Aortic smooth muscle cell (primary cell): ENCODE data around the gene CASTOR1. TPM values are rescaled to one million over a fixed set of nuclear protein-coding genes. Genes with fewer than 3 reads are reported as not detected.

ENCODE experiments used
- total RNA-seq: library from RNA; depleted of rRNA; stranded (reverse); fragments of >200 nt; gene quantifications from 2 replicates; pipeline ENCODE4 v1.2.3, GENCODE V29; 2014

Gene CASTOR1
- 3.6 and 5.9 TPM in 2 replicates for total RNA-seq

DNA sequence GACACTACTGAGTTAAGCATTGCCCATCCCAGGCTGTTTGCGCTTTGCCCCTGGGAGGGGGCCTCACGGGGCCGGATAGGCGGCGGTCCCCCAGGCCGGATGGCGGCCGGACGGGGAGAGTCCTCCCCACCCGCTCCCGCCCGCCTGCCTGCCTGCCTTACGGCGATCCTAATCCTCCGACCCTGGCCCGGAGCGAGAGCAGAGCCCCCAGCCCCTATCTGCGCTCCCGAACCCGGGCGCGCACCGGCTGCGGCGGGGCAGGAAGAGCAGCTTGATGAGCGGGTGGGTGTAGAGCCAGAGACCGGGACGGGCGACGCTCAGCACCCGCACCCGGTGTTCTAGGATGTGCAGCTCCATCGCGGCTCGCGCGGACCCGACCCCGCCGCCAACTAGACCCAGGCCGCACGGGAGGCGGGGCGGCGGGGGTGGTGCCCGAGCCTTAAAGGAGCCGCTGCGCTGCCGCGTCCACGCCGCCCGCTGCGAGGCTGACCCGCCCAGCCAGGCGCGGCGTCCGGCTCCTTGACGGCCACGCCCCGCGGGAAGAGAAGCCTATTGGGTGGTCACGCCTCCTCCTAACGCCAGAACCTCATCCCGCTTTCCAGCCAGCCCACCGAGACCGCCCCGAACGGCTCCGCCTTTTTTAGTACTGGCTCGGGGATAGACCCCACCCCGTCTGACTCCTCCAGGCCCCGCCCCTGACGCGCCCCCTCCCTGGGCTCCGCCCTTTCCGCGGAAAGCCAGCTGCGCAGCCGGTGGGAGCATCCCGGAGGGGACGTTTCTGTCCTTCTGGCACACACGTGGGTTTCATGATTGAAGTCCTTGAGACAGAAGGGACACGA lies at the start of gene CASTOR1:
TSS of gene CASTOR1 (minus strand) at position 365 of the 839 bp plus-strand sequence. CDS start at position 357, 8 bp downstream.

DNA sequence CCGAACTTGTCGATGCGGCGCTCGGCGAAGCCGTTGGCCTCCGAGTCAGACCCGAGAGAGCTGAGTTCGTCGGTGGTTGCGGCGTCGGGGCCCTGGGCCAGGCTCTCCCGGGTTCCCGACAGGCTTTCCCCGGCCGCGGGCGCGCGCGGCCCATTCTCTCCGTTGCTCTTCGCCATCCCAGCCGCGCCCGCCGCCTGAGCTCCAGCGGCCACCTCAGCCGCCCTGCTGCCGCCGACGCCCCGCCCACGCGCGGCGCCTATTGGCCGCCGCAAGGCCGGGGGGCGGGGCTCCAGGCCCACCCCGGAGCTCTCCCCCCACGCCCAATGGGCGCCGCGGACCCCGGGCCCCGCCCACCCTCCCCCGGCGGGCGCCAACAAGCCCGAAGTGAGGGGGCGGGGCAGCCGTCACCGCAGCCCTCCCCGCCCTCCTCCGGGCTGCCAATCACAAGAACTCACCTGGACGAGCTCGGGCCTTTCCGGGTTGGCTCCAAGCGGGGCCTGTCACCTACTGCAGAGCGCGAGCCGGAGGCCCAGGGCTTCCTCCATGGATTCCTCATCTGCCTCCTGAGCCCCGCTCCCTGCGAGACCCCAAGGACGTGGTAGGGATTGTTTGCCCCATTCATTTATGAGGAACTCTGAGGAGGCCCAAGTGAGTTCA lies 37.5 kb upstream of the CASTOR1 start, which contains the start of gene TBC1D10A:
TSS of gene TBC1D10A (minus strand) at position 236 of the 657 bp plus-strand sequence. CDS start at position 176, 60 bp downstream.

DNA sequence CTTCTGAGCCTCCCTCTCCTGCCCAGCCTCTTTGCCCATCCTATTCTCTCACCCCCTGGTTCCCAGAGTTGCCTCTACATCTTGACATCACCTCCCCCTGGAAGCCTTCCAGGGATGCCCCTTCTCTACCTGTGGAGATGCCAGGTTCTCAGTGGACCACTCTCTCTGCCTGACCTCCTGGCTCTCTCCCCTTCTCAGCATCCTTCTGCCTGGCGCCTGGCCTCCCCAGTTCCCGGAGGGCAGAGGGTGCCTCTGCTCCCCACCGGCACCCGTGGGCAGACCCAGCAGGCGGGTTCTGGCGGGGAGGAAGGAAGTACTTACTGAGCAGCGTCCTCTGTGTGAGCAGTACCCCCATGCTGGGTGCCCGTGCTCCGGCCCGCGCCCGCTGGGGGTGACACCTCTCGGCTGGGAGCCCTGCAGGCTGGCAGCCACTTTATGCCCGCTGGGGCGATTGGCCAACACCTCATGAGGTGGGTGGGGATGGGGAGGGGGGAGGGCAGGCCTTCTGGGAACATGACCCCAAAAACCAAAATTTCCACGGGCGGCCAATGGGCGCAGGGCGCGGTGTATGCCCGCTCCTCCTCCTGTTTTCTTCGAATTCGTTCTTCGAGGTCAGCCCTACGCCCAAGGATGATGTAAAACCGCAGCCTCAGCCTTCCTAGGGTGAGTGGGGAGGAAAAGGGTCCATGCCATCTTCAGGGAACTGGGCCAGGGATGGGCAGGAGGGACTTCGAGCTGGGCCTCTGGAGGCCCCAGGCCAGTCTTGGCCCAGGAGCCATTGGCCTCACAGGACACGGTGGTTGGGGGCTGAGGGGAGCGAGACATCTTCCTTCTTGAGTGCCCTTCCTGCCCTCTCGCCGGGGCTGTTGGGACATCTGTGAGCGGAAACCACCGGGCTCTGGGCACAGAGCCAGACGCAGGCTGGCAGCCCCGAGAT lies 22.6 kb downstream of the CASTOR1 start, which contains the start of gene OSM:
TSS of gene OSM (minus strand) at position 407 of the 937 bp plus-strand sequence. CDS start at position 355, 52 bp downstream.

DNA sequence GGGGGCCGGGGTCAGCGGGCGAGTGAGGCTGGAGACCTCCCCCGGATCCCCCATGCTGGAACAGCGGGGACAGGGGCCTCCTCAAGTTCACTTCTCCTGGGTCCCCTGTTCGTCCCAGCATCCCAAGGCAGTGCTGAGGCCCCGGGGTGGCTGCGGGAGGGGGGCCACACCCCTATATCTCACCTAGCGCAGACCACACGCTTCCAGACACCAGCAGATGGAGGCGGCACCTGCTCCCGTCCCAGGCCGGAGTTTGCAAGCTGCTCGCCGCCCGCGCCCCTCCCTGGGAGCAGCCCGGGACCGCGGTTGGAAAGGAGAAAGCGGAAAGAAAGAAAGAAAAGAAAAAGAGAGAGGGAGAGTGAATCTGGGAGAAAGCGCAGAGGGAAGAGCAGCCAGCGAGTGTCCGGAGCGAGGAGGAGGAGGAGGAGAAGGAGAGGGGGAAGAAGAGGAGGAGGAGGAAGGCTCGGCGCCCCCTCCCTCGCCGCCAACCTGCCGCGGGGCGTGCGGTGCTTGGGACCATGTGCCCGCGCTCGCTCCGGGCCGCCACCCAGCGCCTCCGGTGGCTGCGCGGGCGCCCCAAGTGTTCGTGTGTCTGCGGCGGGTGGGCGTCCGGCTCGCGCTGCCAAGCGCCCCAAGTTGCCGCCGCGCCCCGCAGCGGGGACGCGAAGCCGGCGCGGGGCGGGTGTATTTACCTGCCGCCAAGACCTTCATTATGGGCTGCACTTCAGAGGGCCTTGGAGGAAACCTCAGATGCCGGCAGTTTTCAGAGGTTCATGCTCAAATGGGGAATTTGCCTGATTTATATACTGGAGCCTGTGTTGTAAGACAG lies 43.1 kb downstream of the CASTOR1 start, which contains the start of gene LIF:
TSS of gene LIF (minus strand) at position 775 of the 829 bp plus-strand sequence. CDS start at position 711, 64 bp downstream.

Other genes with a start within 250 kb of the CASTOR1 start
- not detected in 2 replicates for gene HORMAD2, start 209.0 kb downstream of the CASTOR1 start, total RNA-seq
- 13.5 and 49.1 TPM in 2 replicates for gene LIF, start 42.7 kb downstream of the CASTOR1 start, total RNA-seq
- not detected in 2 replicates for gene OSM, start 22.7 kb downstream of the CASTOR1 start, total RNA-seq
- 7.0 and 8.5 TPM in 2 replicates for gene TBC1D10A, start 37.4 kb upstream of the CASTOR1 start, total RNA-seq
- 25.5 and 28.1 TPM in 2 replicates for gene SF3A1, start 67.4 kb upstream of the CASTOR1 start, total RNA-seq
- gene CCDC157, start 67.5 kb upstream of the CASTOR1 start, total RNA-seq, result 1.2 and 2.4 TPM in 2 replicates
- 21.0 and 25.9 TPM in 2 replicates for gene RNF215, start 97.9 kb upstream of the CASTOR1 start, total RNA-seq
- 10.2 and 11.6 TPM in 2 replicates for gene SEC14L2, start 107.5 kb upstream of the CASTOR1 start, total RNA-seq
- gene MTFP1, start 136.3 kb upstream of the CASTOR1 start, total RNA-seq, result 3.1 and 5.4 TPM in 2 replicates
- not detected in 2 replicates for gene SEC14L3, start 182.5 kb upstream of the CASTOR1 start, total RNA-seq
- under 0.01 TPM in 1 of 2 replicates, not detected in the other for gene SEC14L4, start 216.2 kb upstream of the CASTOR1 start, total RNA-seq